Activated CD8-positive, alpha-beta T cell treated with anti-CD3 and anti-CD28 coated beads for 36 hours (primary cell): ENCODE measurements around the gene ARHGEF28. TPM values are rescaled to one million over a fixed set of nuclear protein-coding genes. Genes with fewer than 3 reads are reported as not detected.

Source experiments
- ATAC-seq: fragments of 200-7000 bp; cut with Tn5 transposase; one replicate; pipeline ENCODE4 v1.10.0; 2021; ENCODE audit warnings: mild to moderate bottlenecking, moderate library complexity
- CTCF ChIA-PET: fragments of 350-600 bp; sonication (Branson Sonifier 250); formaldehyde crosslinking; loops from one replicate; lab custom pipeline; 2021; ENCODE audit warnings: antibody characterized with exemption; lab: Charles Lee
- POLR2A ChIA-PET: fragments of 350-600 bp; sonication (Branson Sonifier 250); formaldehyde crosslinking; loops from one replicate; lab custom pipeline; 2021; ENCODE audit warnings: antibody characterized with exemption; lab: Charles Lee
- DNase-seq: peaks from one replicate; pipeline ENCODE4 v3.0.0-alpha.2; 2020
- H3K27ac Mint-ChIP-seq: one replicate; pipeline ENCODE4 v1.8.0; 2021; ENCODE audit warnings: mild to moderate bottlenecking, mixed read lengths
- H3K27me3 Mint-ChIP-seq: one replicate; pipeline ENCODE4 v1.8.0; 2021; ENCODE audit warnings: mixed read lengths
- H3K36me3 Mint-ChIP-seq: one replicate; pipeline ENCODE4 v1.8.0; 2021; ENCODE audit warnings: low read depth, mixed read lengths
- H3K4me1 Mint-ChIP-seq: one replicate; pipeline ENCODE4 v1.8.0; 2021; ENCODE audit warnings: low read depth, mixed read lengths
- H3K4me3 Mint-ChIP-seq: one replicate; pipeline ENCODE4 v1.8.0; 2021; ENCODE audit warnings: mild to moderate bottlenecking, moderate library complexity, mixed read lengths
- H3K9me3 Mint-ChIP-seq: one replicate; pipeline ENCODE4 v1.8.0; 2021; ENCODE audit warnings: mixed read lengths
- intact Hi-C: fragments of 100-400 bp; cut with micrococcal nuclease; formaldehyde crosslinking; loops from one replicate; pipeline ENCODE4 v1.10.0; 2022
- total RNA-seq, 2 experiments: library from RNA; stranded (reverse); gene quantifications; one replicate each; pipeline ENCODE4 v1.2.3, GENCODE V29; 2021
- TF ChIP-seq, protein P1 (sequence below): fragments of 200-600 bp; IDR thresholded peaks from one replicate; pipeline ENCODE4 v1.8.0; 2022; ENCODE audit warnings: antibody characterized with exemption, mild to moderate bottlenecking

ARHGEF28 gene
- total RNA-seq, 2 experiments from 2014 or later = 0.05 TPM; not detected in 1

GRCh38 chr5:73727470-73727869 is 101.5 kb downstream of the ARHGEF28 start:
- no peak overlapping the region for H3K4me3 Mint-ChIP-seq
- H3K27me3 Mint-ChIP-seq = peaks cover 9% of the 10 kb centered on the region
- no peaks in the 10 kb centered on the region for H3K9me3 Mint-ChIP-seq
- ChIA-PET CTCF (interaction anchor here (1.5 to 2.0 kb wide), 2 partner anchors 130 to 137 kb away, joined by 3 to 7 read pairs; no protein-coding TSS in a partner anchor), POLR2A (no interaction called here)
- no peaks in the 10 kb centered on the region for H3K36me3 Mint-ChIP-seq
- no peaks in the 10 kb centered on the region for H3K4me1 Mint-ChIP-seq
- no peak for DNase-seq
- intact Hi-C loops = no loop called here
- H3K27ac Mint-ChIP-seq = no peak overlapping the region
- ATAC-seq = no peak
- TF ChIP-seq, protein P1, sequence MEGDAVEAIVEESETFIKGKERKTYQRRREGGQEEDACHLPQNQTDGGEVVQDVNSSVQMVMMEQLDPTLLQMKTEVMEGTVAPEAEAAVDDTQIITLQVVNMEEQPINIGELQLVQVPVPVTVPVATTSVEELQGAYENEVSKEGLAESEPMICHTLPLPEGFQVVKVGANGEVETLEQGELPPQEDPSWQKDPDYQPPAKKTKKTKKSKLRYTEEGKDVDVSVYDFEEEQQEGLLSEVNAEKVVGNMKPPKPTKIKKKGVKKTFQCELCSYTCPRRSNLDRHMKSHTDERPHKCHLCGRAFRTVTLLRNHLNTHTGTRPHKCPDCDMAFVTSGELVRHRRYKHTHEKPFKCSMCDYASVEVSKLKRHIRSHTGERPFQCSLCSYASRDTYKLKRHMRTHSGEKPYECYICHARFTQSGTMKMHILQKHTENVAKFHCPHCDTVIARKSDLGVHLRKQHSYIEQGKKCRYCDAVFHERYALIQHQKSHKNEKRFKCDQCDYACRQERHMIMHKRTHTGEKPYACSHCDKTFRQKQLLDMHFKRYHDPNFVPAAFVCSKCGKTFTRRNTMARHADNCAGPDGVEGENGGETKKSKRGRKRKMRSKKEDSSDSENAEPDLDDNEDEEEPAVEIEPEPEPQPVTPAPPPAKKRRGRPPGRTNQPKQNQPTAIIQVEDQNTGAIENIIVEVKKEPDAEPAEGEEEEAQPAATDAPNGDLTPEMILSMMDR = no peak

- ATAC-seq (no peak), DNase-seq (no peak)
- ChIA-PET CTCF (interaction anchor here (0.8 kb wide), 1 partner anchor 64 kb away, joined by 4 read pairs; no protein-coding TSS in a partner anchor), POLR2A (interaction anchor here (1.0 kb wide), 1 partner anchor 10 kb away, joined by 3 read pairs; no protein-coding TSS in a partner anchor)
- peaks cover 9% of the 10 kb centered on the region for H3K27me3 Mint-ChIP-seq
- no peaks in the 10 kb centered on the region for H3K9me3 Mint-ChIP-seq
- no peaks in the 10 kb centered on the region for H3K4me1 Mint-ChIP-seq
- no peaks in the 10 kb centered on the region for H3K36me3 Mint-ChIP-seq
- no peak overlapping the region for H3K4me3 Mint-ChIP-seq
- no peak overlapping the region for H3K27ac Mint-ChIP-seq
- intact Hi-C loops = no loop called here
- TF ChIP-seq, protein P1 = no peak
Observed at GRCh38 chr5:73728493-73729273, 102.7 kb downstream of the ARHGEF28 start.

- TF ChIP-seq, protein P1 = no peak
- Mint-ChIP-seq H3K27ac (no peak overlapping the region), H3K4me3 (no peak overlapping the region), H3K9me3 (no peaks in the 10 kb centered on the region), H3K36me3 (no peaks in the 10 kb centered on the region), H3K4me1 (no peaks in the 10 kb centered on the region), H3K27me3 (peaks cover 11% of the 10 kb centered on the region)
- POLR2A ChIA-PET = interaction anchor here (1.0 kb wide), 1 partner anchor 9 kb away, joined by 3 read pairs; no protein-coding TSS in a partner anchor
- CTCF ChIA-PET = interaction anchor here (0.8 kb wide), 1 partner anchor 63 kb away, joined by 4 read pairs; no protein-coding TSS in a partner anchor
- intact Hi-C loops = no loop called here
- DNase-seq = no peak
- no peak for ATAC-seq
Observed at GRCh38 chr5:73729329-73729728, 103.3 kb downstream of the ARHGEF28 start.

DNA sequence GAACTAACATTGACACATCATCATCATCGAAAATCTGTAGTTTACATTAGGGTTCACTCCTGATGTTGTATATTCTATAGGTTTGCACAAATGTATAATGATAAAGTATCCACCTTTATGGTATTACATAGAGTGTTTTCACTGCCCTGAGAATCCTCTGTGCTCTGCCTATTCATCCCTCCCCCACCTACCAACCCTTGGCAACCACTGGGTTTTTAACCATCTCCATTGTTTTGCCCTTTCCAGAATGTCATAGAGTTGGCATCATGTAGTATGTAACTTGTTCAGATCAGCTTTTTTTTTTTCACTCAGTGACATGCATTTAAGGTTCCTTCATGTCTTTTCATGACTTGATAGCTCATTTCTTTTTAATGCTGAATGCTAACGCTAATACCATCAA is 106.0 kb downstream of the ARHGEF28 start:
- DNase-seq = no peak
- TF ChIP-seq, protein P1 = no peak
- Mint-ChIP-seq H3K27me3 (peaks cover 8% of the 10 kb centered on the region), H3K36me3 (no peaks in the 10 kb centered on the region), H3K27ac (no peak overlapping the region), H3K4me1 (no peaks in the 10 kb centered on the region), H3K9me3 (no peaks in the 10 kb centered on the region), H3K4me3 (no peak overlapping the region)
- ATAC-seq = no peak
- POLR2A ChIA-PET = no interaction called here
- CTCF ChIA-PET = no interaction called here
- intact Hi-C loops = no loop called here

- intact Hi-C loops = no loop called here
- Mint-ChIP-seq H3K9me3 (no peaks in the 10 kb centered on the region), H3K36me3 (no peaks in the 10 kb centered on the region), H3K4me1 (no peaks in the 10 kb centered on the region), H3K27ac (no peak overlapping the region), H3K4me3 (no peak overlapping the region), H3K27me3 (peaks cover 8% of the 10 kb centered on the region)
- CTCF ChIA-PET = interaction anchor here (1.0 kb wide), 1 partner anchor 141 kb away, joined by 4 read pairs; no protein-coding TSS in a partner anchor
- POLR2A ChIA-PET = no interaction called here
- no peak for DNase-seq
- TF ChIP-seq, protein P1 = no peak
- ATAC-seq = no peak
Observed at GRCh38 chr5:73733219-73733618, 107.2 kb downstream of the ARHGEF28 start.
